Muscle of leg (tissue), 11 donors: ENCODE measurements around the gene KCNQ4. TPM values are rescaled to one million over a fixed set of nuclear protein-coding genes. Genes with fewer than 3 reads are reported as not detected.

Experiments
- DNase-seq: peaks from one replicate; pipeline ENCODE4 v3.0.0; 2013
- H3K27ac ChIP-seq: one replicate; pipeline ENCODE4 v1.5.1; 2013; ENCODE audit warnings: mild to moderate bottlenecking, low read length, control low read depth
- H3K27me3 ChIP-seq: one replicate; pipeline ENCODE4 v1.6.1; 2013; ENCODE audit warnings: low read length; ENCODE audit not compliant: control insufficient read depth, insufficient read depth
- H3K36me3 ChIP-seq: one replicate; pipeline ENCODE4 v1.6.1; 2013; ENCODE audit warnings: low read length; ENCODE audit not compliant: control insufficient read depth, insufficient read depth
- H3K4me1 ChIP-seq: one replicate; pipeline ENCODE4 v1.6.1; 2013; ENCODE audit warnings: low read length; ENCODE audit not compliant: control insufficient read depth, insufficient read depth
- H3K4me3 ChIP-seq: one replicate; pipeline ENCODE4 v1.5.1; 2013; ENCODE audit warnings: low read length, control low read depth
- H3K9me3 ChIP-seq: replicated peaks from 2 replicates; pipeline ENCODE4 v1.6.1; 2013; ENCODE audit warnings: low read depth, low read length; ENCODE audit not compliant: control insufficient read depth
- WGBS: methylation state at CpG from one replicate; pipeline ENCODE4 v1.1.5; 2013; ENCODE audit warnings: missing lambda C conversion rate; ENCODE audit not compliant: insufficient coverage; 5-methylcytosine and 5-hydroxymethylcytosine counted together
- polyA plus RNA-seq, 8 donors: library from polyadenylated mRNA; unstranded; fragments of 120-200 nt; gene quantifications; one replicate each; pipeline versions ENCODE4 v1.2.1 to v1.2.3, GENCODE V29; 2013; ENCODE audit warnings: inconsistent platforms in 1 of 8, low replicate concordance in 1 of 8; ENCODE audit not compliant: insufficient read length in 8 of 8, insufficient read depth in 1 of 8
- total RNA-seq: library from RNA; stranded (reverse); fragments of 120-200 nt; gene quantifications from one replicate; pipeline ENCODE4 v1.2.4, GENCODE V29; 2013

The KCNQ4 gene
- total and polyA plus RNA-seq, 9 donors = 6.3 to 33.1 (median 22.1) TPM

- peak; percentile 66 for DNase-seq
- 10% methylated on average over 1 of the region's 4 CpGs for WGBS
- Histone ChIP-seq H3K9me3 (peaks cover 7% of the 10 kb centered on the region), H3K4me3 (no peak overlapping the region), H3K4me1 (peaks cover 18% of the 10 kb centered on the region), H3K36me3 (no peaks in the 10 kb centered on the region), H3K27ac (peak overlapping the region; percentile 45), H3K27me3 (peaks cover 2% of the 10 kb centered on the region)
Observed at GRCh38 chr1:40877698-40878097, 94.1 kb downstream of the KCNQ4 start.

- H3K4me1 ChIP-seq = peaks cover 18% of the 10 kb centered on the region
- peaks cover 7% of the 10 kb centered on the region for H3K9me3 ChIP-seq
- WGBS = 95% methylated on average over 2 of the region's 2 CpGs
- no peak for DNase-seq
- no peak overlapping the region for H3K27ac ChIP-seq
- H3K4me3 ChIP-seq = no peak overlapping the region
- H3K27me3 ChIP-seq = peaks cover 11% of the 10 kb centered on the region
- H3K36me3 ChIP-seq = no peaks in the 10 kb centered on the region
Observed at GRCh38 chr1:40878906-40879305, 95.3 kb downstream of the KCNQ4 start.

GRCh38 chr1:40879482-40880175 is 96.0 kb downstream of the KCNQ4 start:
- no peak overlapping the region for H3K4me3 ChIP-seq
- no peak overlapping the region for H3K27ac ChIP-seq
- no peak for DNase-seq
- H3K36me3 ChIP-seq = no peaks in the 10 kb centered on the region
- peaks cover 19% of the 10 kb centered on the region for H3K27me3 ChIP-seq
- peaks cover 7% of the 10 kb centered on the region for H3K9me3 ChIP-seq
- WGBS = 78% methylated on average over 8 of the region's 11 CpGs
- H3K4me1 ChIP-seq = peaks cover 18% of the 10 kb centered on the region

GRCh38 chr1:40880813-40881549 is 97.4 kb downstream of the KCNQ4 start:
- peaks cover 18% of the 10 kb centered on the region for H3K4me1 ChIP-seq

GRCh38 chr1:40884055-40884795 is 100.6 kb downstream of the KCNQ4 start:
- no peak overlapping the region for H3K27ac ChIP-seq
- H3K4me3 ChIP-seq = no peak overlapping the region
- peaks cover 36% of the 10 kb centered on the region for H3K27me3 ChIP-seq
- no peaks in the 10 kb centered on the region for H3K36me3 ChIP-seq
- no peaks in the 10 kb centered on the region for H3K9me3 ChIP-seq
- DNase-seq = no peak
- peaks cover 8% of the 10 kb centered on the region for H3K4me1 ChIP-seq
- WGBS = 10% methylated on average over 65 of the region's 73 CpGs

More at GRCh38 chr1:40880813-40881549, 97.4 kb downstream of the KCNQ4 start:
- Histone ChIP-seq H3K9me3 (peaks cover 5% of the 10 kb centered on the region), H3K27ac (no peak overlapping the region), H3K36me3 (no peaks in the 10 kb centered on the region), H3K4me3 (no peak overlapping the region), H3K27me3 (peaks cover 26% of the 10 kb centered on the region)
- no peak for DNase-seq
- 89% methylated on average over 2 of the region's 6 CpGs for WGBS

GRCh38 chr1:40886318-40887011 is 102.9 kb downstream of the KCNQ4 start:
- no peaks in the 10 kb centered on the region for H3K9me3 ChIP-seq
- no peaks in the 10 kb centered on the region for H3K36me3 ChIP-seq
- no peak overlapping the region for H3K4me3 ChIP-seq
- H3K27ac ChIP-seq = no peak overlapping the region
- no peak for DNase-seq
- peaks cover 3% of the 10 kb centered on the region for H3K4me1 ChIP-seq
- 49% methylated on average over 3 of the region's 7 CpGs for WGBS
- H3K27me3 ChIP-seq = peaks cover 36% of the 10 kb centered on the region

- no peak for DNase-seq
- H3K4me3 ChIP-seq = no peak overlapping the region
- H3K9me3 ChIP-seq = no peaks in the 10 kb centered on the region
- peaks cover 3% of the 10 kb centered on the region for H3K4me1 ChIP-seq
- H3K27ac ChIP-seq = no peak overlapping the region
- no peaks in the 10 kb centered on the region for H3K36me3 ChIP-seq
- H3K27me3 ChIP-seq = peaks cover 36% of the 10 kb centered on the region
- 80% methylated on average over 1 of the region's 1 CpG for WGBS
Observed at GRCh38 chr1:40887012-40887378, 103.4 kb downstream of the KCNQ4 start.

- Histone ChIP-seq H3K27me3 (peaks cover 35% of the 10 kb centered on the region), H3K36me3 (no peaks in the 10 kb centered on the region), H3K27ac (no peak overlapping the region), H3K4me3 (no peak overlapping the region), H3K4me1 (no peaks in the 10 kb centered on the region), H3K9me3 (no peaks in the 10 kb centered on the region)
- DNase-seq = no peak
- whole genome bisulfite sequencing = 85% methylated on average over 6 of the region's 6 CpGs
Observed at GRCh38 chr1:40887652-40888051, 104.1 kb downstream of the KCNQ4 start.
